Activated B cell treated with CpG ODN at 0.5 μM for 24 hours (primary cell): ENCODE data around the gene CCDC146. TPM values are rescaled to one million over a fixed set of nuclear protein-coding genes. Genes with fewer than 3 reads are reported as not detected.
A peak's percentile ranks its signal among the peaks of the same experiment; 100 is the strongest.
"Not testable (repeated sequence)": the region's sequence is repeated elsewhere in the genome, so short reads cannot be mapped to it uniquely, and the experiment has no call there.

Experiments used
- ATAC-seq: fragments of 200-7000 bp; cut with Tn5 transposase; one replicate; pipeline ENCODE4 v1.10.0; 2021; ENCODE audit warnings: low read depth, mild to moderate bottlenecking, moderate library complexity
- CTCF ChIA-PET: fragments of 350-600 bp; sonication (Branson Sonifier 250); formaldehyde crosslinking; loops from one replicate; lab custom pipeline; 2021; ENCODE audit warnings: antibody characterized with exemption; lab: Charles Lee
- POLR2A ChIA-PET: fragments of 350-600 bp; sonication (Branson Sonifier 250); formaldehyde crosslinking; loops from one replicate; lab custom pipeline; 2021; ENCODE audit warnings: antibody characterized with exemption; lab: Charles Lee
- DNase-seq: peaks from one replicate; pipeline ENCODE4 v3.0.0; 2022
- H3K27ac Mint-ChIP-seq: one replicate; pipeline ENCODE4 v1.8.0; 2020; ENCODE audit warnings: mixed read lengths
- H3K27me3 Mint-ChIP-seq: one replicate; pipeline ENCODE4 v1.8.0; 2021; ENCODE audit warnings: mixed read lengths
- H3K36me3 Mint-ChIP-seq: one replicate; pipeline ENCODE4 v1.8.0; 2021; ENCODE audit warnings: low read depth, mixed read lengths
- H3K4me1 Mint-ChIP-seq: one replicate; pipeline ENCODE4 v1.8.0; 2021; ENCODE audit warnings: mixed read lengths
- H3K4me3 Mint-ChIP-seq: one replicate; pipeline ENCODE4 v1.8.0; 2020; ENCODE audit warnings: mild to moderate bottlenecking, mixed read lengths
- H3K9me3 Mint-ChIP-seq: one replicate; pipeline ENCODE4 v1.8.0; 2020; ENCODE audit warnings: mixed read lengths
- intact Hi-C: fragments of 100-400 bp; cut with micrococcal nuclease; formaldehyde crosslinking; loops from one replicate; pipeline ENCODE4 v1.15.1; 2024
- total RNA-seq: library from RNA; stranded (reverse); gene quantifications from 2 replicates; pipeline ENCODE4 v1.2.3, GENCODE V29; 2022

CCDC146 gene
- total RNA-seq: 3.5 TPM in 2 replicates

GRCh38 chr7:77121860-77122681 is at the start of gene CCDC146:
Gene CCDC146 (plus strand): TSS chr7:77122615. CDS start chr7:77167669, 45,054 bp downstream.
- H3K4me1 Mint-ChIP-seq, H3K36me3 Mint-ChIP-seq, H3K27me3 Mint-ChIP-seq, H3K9me3 Mint-ChIP-seq: not testable (repeated sequence)
- H3K4me3 Mint-ChIP-seq: peak within 1 kb of the TSS; percentile 87
- ATAC-seq: peak; percentile 96
- peak within 1 kb of the TSS; percentile 79 for H3K27ac Mint-ChIP-seq
- intact Hi-C loops: loop anchor here (1.0 to 10.0 kb wide), 5 partner anchors 71 to 947 kb away; no protein-coding TSS in a partner anchor
- CTCF ChIA-PET: interaction anchor here (1.2 to 1.5 kb wide), 3 partner anchors 125 to 214 kb away, joined by 4 to 18 read pairs (median 9); no protein-coding TSS in a partner anchor
- DNase-seq: peak; percentile 81
- POLR2A ChIA-PET: interaction anchor here (0.6 to 1.4 kb wide), 8 partner anchors 70 to 1246 kb away, joined by 3 to 16 read pairs (median 3); partner anchors contain the start of gene FGL2

- CTCF ChIA-PET, intact Hi-C loops, POLR2A ChIA-PET, H3K4me3 Mint-ChIP-seq, DNase-seq, H3K9me3 Mint-ChIP-seq, H3K27me3 Mint-ChIP-seq, H3K4me1 Mint-ChIP-seq, H3K27ac Mint-ChIP-seq, ATAC-seq: not testable (repeated sequence)
- H3K36me3 Mint-ChIP-seq: peaks cover 26% of the 10 kb centered on the region
Observed at GRCh38 chr7:77074786-77075396, 47.5 kb upstream of the CCDC146 start.

- H3K27me3 Mint-ChIP-seq, DNase-seq, H3K4me1 Mint-ChIP-seq, H3K4me3 Mint-ChIP-seq, ATAC-seq, CTCF ChIA-PET, intact Hi-C loops, POLR2A ChIA-PET, H3K27ac Mint-ChIP-seq, H3K9me3 Mint-ChIP-seq: not testable (repeated sequence)
- H3K36me3 Mint-ChIP-seq: peaks cover 14% of the 10 kb centered on the region
Observed at GRCh38 chr7:77077060-77077459, 45.4 kb upstream of the CCDC146 start.

- H3K4me3 Mint-ChIP-seq, POLR2A ChIA-PET, H3K27me3 Mint-ChIP-seq: not testable (repeated sequence)
Observed at GRCh38 chr7:77079112-77079511, 43.3 kb upstream of the CCDC146 start.

GRCh38 chr7:77079624-77080023 is 42.8 kb upstream of the CCDC146 start:
- intact Hi-C loops, ATAC-seq, H3K27me3 Mint-ChIP-seq, CTCF ChIA-PET, H3K36me3 Mint-ChIP-seq, H3K4me1 Mint-ChIP-seq, POLR2A ChIA-PET, H3K9me3 Mint-ChIP-seq, H3K27ac Mint-ChIP-seq, H3K4me3 Mint-ChIP-seq, DNase-seq: not testable (repeated sequence)

More at GRCh38 chr7:77079112-77079511, 43.3 kb upstream of the CCDC146 start:
- peaks cover 12% of the 10 kb centered on the region for H3K36me3 Mint-ChIP-seq
- H3K4me1 Mint-ChIP-seq, ATAC-seq, CTCF ChIA-PET, DNase-seq, H3K27ac Mint-ChIP-seq, H3K9me3 Mint-ChIP-seq, intact Hi-C loops: not testable (repeated sequence)

GRCh38 chr7:77080236-77080635 is 42.2 kb upstream of the CCDC146 start:
- H3K9me3 Mint-ChIP-seq, H3K36me3 Mint-ChIP-seq, POLR2A ChIA-PET, H3K27me3 Mint-ChIP-seq, intact Hi-C loops, H3K4me3 Mint-ChIP-seq, CTCF ChIA-PET, DNase-seq, ATAC-seq, H3K27ac Mint-ChIP-seq, H3K4me1 Mint-ChIP-seq: not testable (repeated sequence)

- H3K27me3 Mint-ChIP-seq, H3K9me3 Mint-ChIP-seq, H3K27ac Mint-ChIP-seq, H3K4me1 Mint-ChIP-seq, DNase-seq, H3K4me3 Mint-ChIP-seq, CTCF ChIA-PET, POLR2A ChIA-PET, ATAC-seq, intact Hi-C loops, H3K36me3 Mint-ChIP-seq: not testable (repeated sequence)
Observed at GRCh38 chr7:77082192-77082591, 40.2 kb upstream of the CCDC146 start.

- POLR2A ChIA-PET: not testable (repeated sequence)
- peaks cover 21% of the 10 kb centered on the region for H3K36me3 Mint-ChIP-seq
Observed at GRCh38 chr7:77092301-77092700, 30.1 kb upstream of the CCDC146 start.

GRCh38 chr7:77100501-77100900 is 21.9 kb upstream of the CCDC146 start:
- H3K27me3 Mint-ChIP-seq, H3K4me1 Mint-ChIP-seq, ATAC-seq, POLR2A ChIA-PET, CTCF ChIA-PET, DNase-seq, intact Hi-C loops, H3K36me3 Mint-ChIP-seq, H3K27ac Mint-ChIP-seq, H3K4me3 Mint-ChIP-seq, H3K9me3 Mint-ChIP-seq: not testable (repeated sequence)

More at GRCh38 chr7:77092301-77092700, 30.1 kb upstream of the CCDC146 start:
- H3K4me1 Mint-ChIP-seq, H3K27me3 Mint-ChIP-seq, H3K9me3 Mint-ChIP-seq, ATAC-seq, H3K4me3 Mint-ChIP-seq, CTCF ChIA-PET, intact Hi-C loops, DNase-seq, H3K27ac Mint-ChIP-seq: not testable (repeated sequence)

GRCh38 chr7:77101187-77101586 is 21.2 kb upstream of the CCDC146 start:
- H3K4me1 Mint-ChIP-seq, H3K36me3 Mint-ChIP-seq, DNase-seq, H3K4me3 Mint-ChIP-seq, H3K27ac Mint-ChIP-seq, H3K27me3 Mint-ChIP-seq, H3K9me3 Mint-ChIP-seq, ATAC-seq, POLR2A ChIA-PET, CTCF ChIA-PET, intact Hi-C loops: not testable (repeated sequence)

GRCh38 chr7:77102671-77103070 is 19.7 kb upstream of the CCDC146 start:
- H3K27ac Mint-ChIP-seq, H3K27me3 Mint-ChIP-seq, ATAC-seq, POLR2A ChIA-PET, intact Hi-C loops, H3K36me3 Mint-ChIP-seq, CTCF ChIA-PET, H3K4me3 Mint-ChIP-seq, H3K9me3 Mint-ChIP-seq, DNase-seq, H3K4me1 Mint-ChIP-seq: not testable (repeated sequence)

GRCh38 chr7:77105904-77106303 is 16.5 kb upstream of the CCDC146 start:
- H3K4me1 Mint-ChIP-seq, DNase-seq, H3K27me3 Mint-ChIP-seq, CTCF ChIA-PET, ATAC-seq, intact Hi-C loops, POLR2A ChIA-PET, H3K27ac Mint-ChIP-seq, H3K36me3 Mint-ChIP-seq, H3K4me3 Mint-ChIP-seq, H3K9me3 Mint-ChIP-seq: not testable (repeated sequence)
